Calu3 (cell line): ENCODE measurements around the gene ARHGAP15. TPM values are rescaled to one million over a fixed set of nuclear protein-coding genes. Genes with fewer than 3 reads are reported as not detected.

ENCODE experiments used
- BruUV-seq: library from RNA; stranded (reverse); fragments of 400-500 nt; replicated peaks from 2 replicates; lab custom pipeline; 2021; lab: Mats Ljungman, UMichigan
- CTCF ChIA-PET: fragments of 300-600 bp; sonication (Branson Sonifier 250); formaldehyde crosslinking; loops from one replicate; lab custom pipeline; 2022; ENCODE audit warnings: antibody characterized with exemption; lab: Charles Lee
- DNase-seq: peaks from one replicate; pipeline ENCODE4 v3.0.0; 2022
- H3K27ac Mint-ChIP-seq: one replicate; pipeline ENCODE4 v1.8.0; 2022; ENCODE audit warnings: mixed read lengths; ENCODE audit not compliant: unreplicated experiment
- H3K27me3 Mint-ChIP-seq: one replicate; pipeline ENCODE4 v1.8.0; 2022; ENCODE audit warnings: mixed read lengths; ENCODE audit not compliant: unreplicated experiment
- H3K36me3 Mint-ChIP-seq: one replicate; pipeline ENCODE4 v1.8.0; 2022; ENCODE audit warnings: mild to moderate bottlenecking, moderate library complexity, mixed read lengths; ENCODE audit not compliant: insufficient read depth, unreplicated experiment
- H3K4me1 Mint-ChIP-seq: one replicate; pipeline ENCODE4 v1.8.0; 2022; ENCODE audit warnings: mild to moderate bottlenecking, low read depth, mixed read lengths; ENCODE audit not compliant: unreplicated experiment
- H3K4me3 Mint-ChIP-seq: one replicate; pipeline ENCODE4 v1.8.0; 2022; ENCODE audit warnings: mild to moderate bottlenecking, low read depth, moderate library complexity, mixed read lengths; ENCODE audit not compliant: unreplicated experiment
- H3K9me3 Mint-ChIP-seq: one replicate; pipeline ENCODE4 v1.8.0; 2022; ENCODE audit warnings: low read depth, mixed read lengths; ENCODE audit not compliant: unreplicated experiment
- intact Hi-C: fragments of 100-400 bp; cut with micrococcal nuclease; formaldehyde crosslinking; loops from one replicate; pipeline ENCODE4 v1.10.0; 2022; ENCODE audit not compliant: unreplicated experiment
- total RNA-seq: library from RNA; stranded (reverse); gene quantifications from 2 replicates; pipeline ENCODE4 v1.2.3, GENCODE V29; 2022
- TF ChIP-seq, protein P1 (sequence below): fragments of 200-600 bp; IDR thresholded peaks from one replicate; pipeline ENCODE4 v1.8.0; 2022; ENCODE audit warnings: antibody characterized with exemption; ENCODE audit not compliant: unreplicated experiment

The ARHGAP15 gene
- total RNA-seq, 1 experiment from 2014 or later = not detected

- BruUV-seq = no TSS peak
- DNase-seq = no peak
- no peaks in the 10 kb centered on the region for H3K36me3 Mint-ChIP-seq
These were observed 10.7 kb downstream of the ARHGAP15 start for GRCh38 chr2:143139835-143140393.

DNA sequence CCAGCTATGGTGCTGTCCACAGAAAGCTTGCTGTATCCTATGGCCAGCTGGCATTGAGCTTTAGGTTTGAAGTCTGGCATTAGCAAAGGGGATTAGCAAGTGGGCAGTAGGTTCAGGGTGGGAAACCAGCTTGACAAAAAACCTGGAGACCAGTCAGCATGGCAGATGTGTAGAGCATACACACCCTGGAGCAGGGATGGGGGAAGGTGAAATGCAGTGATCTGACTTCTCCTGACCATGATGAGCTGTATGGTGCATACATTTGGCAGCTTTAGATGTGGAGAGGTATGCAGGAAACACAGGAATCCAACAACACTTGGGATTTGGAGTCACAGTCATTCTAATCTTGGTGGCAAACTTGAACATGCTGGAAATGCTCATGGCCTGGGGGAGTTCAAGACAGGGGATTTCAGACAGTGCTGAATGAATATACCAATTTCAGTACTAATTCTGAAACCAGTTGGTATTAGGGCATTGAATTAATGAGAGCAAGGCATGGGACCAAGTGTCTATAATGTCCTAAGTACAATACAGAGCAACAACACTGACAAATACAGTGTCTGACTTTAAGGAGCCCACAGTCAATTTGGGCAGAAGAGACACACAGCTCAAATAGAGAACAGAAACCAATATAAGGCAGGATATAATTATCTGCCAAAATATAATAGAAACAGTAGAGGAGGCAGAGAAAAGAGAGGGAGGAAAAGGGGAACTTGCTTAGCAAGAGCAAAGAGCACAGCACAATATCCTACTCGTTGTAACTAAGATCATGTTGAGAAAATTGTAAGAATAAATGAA is 11.8 kb downstream of the ARHGAP15 start:
- intact Hi-C loops = no loop called here
- CTCF ChIA-PET = interaction anchor here (0.6 to 1.0 kb wide), 2 partner anchors 8 to 9 kb away, joined by 3 read pairs; no protein-coding TSS in a partner anchor
- no TSS peak for BruUV-seq
- Mint-ChIP-seq H3K27me3 (no peaks in the 10 kb centered on the region), H3K4me3 (no peak overlapping the region), H3K36me3 (no peaks in the 10 kb centered on the region), H3K9me3 (no peaks in the 10 kb centered on the region), H3K27ac (no peak overlapping the region), H3K4me1 (no peaks in the 10 kb centered on the region)
- TF ChIP-seq, protein P1, sequence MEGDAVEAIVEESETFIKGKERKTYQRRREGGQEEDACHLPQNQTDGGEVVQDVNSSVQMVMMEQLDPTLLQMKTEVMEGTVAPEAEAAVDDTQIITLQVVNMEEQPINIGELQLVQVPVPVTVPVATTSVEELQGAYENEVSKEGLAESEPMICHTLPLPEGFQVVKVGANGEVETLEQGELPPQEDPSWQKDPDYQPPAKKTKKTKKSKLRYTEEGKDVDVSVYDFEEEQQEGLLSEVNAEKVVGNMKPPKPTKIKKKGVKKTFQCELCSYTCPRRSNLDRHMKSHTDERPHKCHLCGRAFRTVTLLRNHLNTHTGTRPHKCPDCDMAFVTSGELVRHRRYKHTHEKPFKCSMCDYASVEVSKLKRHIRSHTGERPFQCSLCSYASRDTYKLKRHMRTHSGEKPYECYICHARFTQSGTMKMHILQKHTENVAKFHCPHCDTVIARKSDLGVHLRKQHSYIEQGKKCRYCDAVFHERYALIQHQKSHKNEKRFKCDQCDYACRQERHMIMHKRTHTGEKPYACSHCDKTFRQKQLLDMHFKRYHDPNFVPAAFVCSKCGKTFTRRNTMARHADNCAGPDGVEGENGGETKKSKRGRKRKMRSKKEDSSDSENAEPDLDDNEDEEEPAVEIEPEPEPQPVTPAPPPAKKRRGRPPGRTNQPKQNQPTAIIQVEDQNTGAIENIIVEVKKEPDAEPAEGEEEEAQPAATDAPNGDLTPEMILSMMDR = no peak
- no peak for DNase-seq

More at GRCh38 chr2:143139835-143140393, 10.7 kb downstream of the ARHGAP15 start:
- H3K27me3 Mint-ChIP-seq = no peaks in the 10 kb centered on the region
- no peaks in the 10 kb centered on the region for H3K9me3 Mint-ChIP-seq
- intact Hi-C loops = no loop called here
- TF ChIP-seq, protein P1 = no peak
- H3K4me3 Mint-ChIP-seq = no peak overlapping the region
- CTCF ChIA-PET = no interaction called here
- H3K4me1 Mint-ChIP-seq = no peaks in the 10 kb centered on the region
- no peak overlapping the region for H3K27ac Mint-ChIP-seq

GRCh38 chr2:143142598-143142997 is 13.4 kb downstream of the ARHGAP15 start:
- no peaks in the 10 kb centered on the region for H3K9me3 Mint-ChIP-seq
- TF ChIP-seq, protein P1 = no peak
- intact Hi-C loops = no loop called here
- no peak overlapping the region for H3K27ac Mint-ChIP-seq
- CTCF ChIA-PET = no interaction called here
- no TSS peak for BruUV-seq
- no peaks in the 10 kb centered on the region for H3K27me3 Mint-ChIP-seq
- no peaks in the 10 kb centered on the region for H3K4me1 Mint-ChIP-seq
- no peaks in the 10 kb centered on the region for H3K36me3 Mint-ChIP-seq
- no peak for DNase-seq
- H3K4me3 Mint-ChIP-seq = no peak overlapping the region

DNA sequence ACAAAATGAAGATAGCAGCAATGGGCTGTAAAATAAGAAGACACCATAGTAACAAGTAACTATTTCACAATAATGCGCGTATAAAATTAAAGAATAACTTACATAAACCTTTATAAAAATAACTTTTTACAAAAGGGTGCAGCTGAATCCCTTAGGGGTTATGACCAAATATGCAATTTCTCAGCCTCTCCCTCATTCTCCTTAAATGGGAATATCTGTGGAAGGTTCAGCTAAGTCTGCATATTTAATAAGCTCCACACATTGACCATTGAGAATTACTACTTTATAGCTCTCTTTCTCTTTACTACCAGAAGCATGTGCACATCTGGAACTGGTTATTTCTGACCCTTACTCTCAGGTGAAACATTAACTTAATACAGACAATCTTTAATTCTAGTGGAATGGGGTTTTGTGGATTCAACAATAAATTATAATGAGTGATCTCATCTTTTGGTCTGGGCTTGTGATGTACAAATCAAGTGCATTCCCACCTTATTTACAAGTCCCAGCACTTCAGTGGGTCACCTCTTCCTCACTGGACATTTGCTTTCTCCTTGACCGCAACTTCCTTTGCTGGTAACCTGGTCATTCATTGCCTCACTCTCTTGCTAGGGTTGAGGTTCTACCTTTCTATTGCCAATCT is 15.7 kb downstream of the ARHGAP15 start:
- no peaks in the 10 kb centered on the region for H3K36me3 Mint-ChIP-seq
- DNase-seq = no peak
- H3K4me3 Mint-ChIP-seq = no peak overlapping the region
- no peaks in the 10 kb centered on the region for H3K4me1 Mint-ChIP-seq
- H3K27me3 Mint-ChIP-seq = no peaks in the 10 kb centered on the region
- CTCF ChIA-PET = no interaction called here
- intact Hi-C loops = no loop called here
- no peak overlapping the region for H3K27ac Mint-ChIP-seq
- H3K9me3 Mint-ChIP-seq = no peaks in the 10 kb centered on the region
- no TSS peak for BruUV-seq
- TF ChIP-seq, protein P1 = no peak
